Measurements from ENCODE around the gene MRPS23. TPM values are rescaled to one million over a fixed set of nuclear protein-coding genes. Genes with fewer than 3 reads are reported as not detected.

The MRPS23 gene
- total and polyA plus RNA-seq, 9 of the 15 experiments (the other 6 are each of a cell fraction or from before 2014, with no cell fraction given), result 59.1 to 298 (median 98.8) TPM

GRCh38 chr17:57890857-57891232 lies 41.0 kb upstream of the MRPS23 start:
- H2AFZ ChIP-seq (ENCODE audit: low read depth, low read length), result no peak overlapping the region
- ChIA-PET POLR2A (no interaction called here), CTCF (ENCODE audit: low intra/inter-chr PET ratio) (interaction anchor here (0.6 kb wide), 1 partner anchor 32 kb away, joined by 3 read pairs; no protein-coding TSS in a partner anchor)
- TF ChIP-seq HES1 (IDR thresholded peaks at IDR 0.05; ENCODE audit: low read depth), result no peak
- no peak for TF ChIP-seq HSF4 (CRISPR knock-in tag; IDR thresholded peaks at IDR 0.05; ENCODE audit: borderline replicate concordance)
- TF ChIP-seq TAF15 (IDR thresholded peaks at IDR 0.05; ENCODE audit: low read depth, low read length), result no peak
- TF ChIP-seq MAFG (tag; conservative IDR thresholded peaks at IDR 0.05), result no peak
- no peak for TF ChIP-seq SREBF2 (CRISPR knock-in tag; IDR thresholded peaks at IDR 0.05)
- no peak for TF ChIP-seq ZNF79 (CRISPR knock-in tag; IDR thresholded peaks at IDR 0.05; ENCODE audit: low read depth)
- TF ChIP-seq ELK3 (CRISPR knock-in tag; IDR thresholded peaks at IDR 0.05), result no peak
- no peak for FAIRE-seq
- 5% methylated on average over 4 of the region's 4 CpGs for WGBS (ENCODE audit: insufficient coverage, low coverage, missing lambda C conversion rate)
- H3K9ac ChIP-seq (ENCODE audit: insufficient read depth in 1 of 2, low read depth in 2 of 2, low read length in 2 of 2), result no peak overlapping the region
- H4K20me1 ChIP-seq (replicated peaks; ENCODE audit: control insufficient read depth, insufficient read depth, low read length), result no peaks in the 10 kb centered on the region; the same call in none of the 2 replicates
- H3K9me3 ChIP-seq (replicated peaks; ENCODE audit: control insufficient read depth, insufficient read depth, low read depth, low read length), result no peaks in the 10 kb centered on the region
- intact Hi-C loops (cut with micrococcal nuclease) (loop anchor here (10.0 kb wide), 1 partner anchor 224 kb away; no protein-coding TSS in a partner anchor), in situ Hi-C loops (cut with MboI) (no loop called here)
- peaks cover 4% of the 10 kb centered on the region for H3K9me1 ChIP-seq (ENCODE audit: control insufficient read depth, insufficient read depth, low read length)
- BruUV-seq (replicated peaks), result no TSS peak
- no peaks in the 10 kb centered on the region for H3K79me2 ChIP-seq (ENCODE audit: control insufficient read depth, insufficient read depth, low read length)
- peaks cover 0 to 8% of the 10 kb centered on the region in 2 experiments; a peak in 2 of 5 replicates for H3K4me1 ChIP-seq (replicated peaks in 1 of 2; ENCODE audit: control insufficient read depth in 2 of 2, insufficient read depth in 2 of 2, low read length in 2 of 2)
- DNase-seq (ENCODE audit: extremely low read depth in 1 of 4, low spot score in 3 of 4), result no peak
- H3K4me3 ChIP-seq, result no peak overlapping the region
- H3K4me2 ChIP-seq (ENCODE audit: insufficient read depth, low read length), result no peak overlapping the region
- no peaks in the 10 kb centered on the region for H3K36me3 ChIP-seq (ENCODE audit: control insufficient read depth, insufficient read depth, low read length)
- peaks cover 17 to 54% of the 10 kb centered on the region in 2 experiments for H3K27me3 ChIP-seq (ENCODE audit: control insufficient read depth in 2 of 2, insufficient read depth in 2 of 2, low read length in 2 of 2)
- no peak overlapping the region for H3K27ac ChIP-seq (ENCODE audit: extremely low read depth, low read depth, low read length)
- ATAC-seq, result no peak

Measured in K562 (cell line).